Islet precursor cell (in vitro differentiated cells): ENCODE measurements around the gene MTPN.
A peak's percentile ranks its signal among the peaks of the same experiment; 100 is the strongest.

ENCODE experiments used
- DNase-seq: peaks from one replicate; pipeline ENCODE4 v3.0.0-alpha.2; 2018

The MTPN gene

GRCh38 chr7:135956393-135956792, 20.8 kb downstream of the MTPN start:
- DNase-seq: no peak

DNA sequence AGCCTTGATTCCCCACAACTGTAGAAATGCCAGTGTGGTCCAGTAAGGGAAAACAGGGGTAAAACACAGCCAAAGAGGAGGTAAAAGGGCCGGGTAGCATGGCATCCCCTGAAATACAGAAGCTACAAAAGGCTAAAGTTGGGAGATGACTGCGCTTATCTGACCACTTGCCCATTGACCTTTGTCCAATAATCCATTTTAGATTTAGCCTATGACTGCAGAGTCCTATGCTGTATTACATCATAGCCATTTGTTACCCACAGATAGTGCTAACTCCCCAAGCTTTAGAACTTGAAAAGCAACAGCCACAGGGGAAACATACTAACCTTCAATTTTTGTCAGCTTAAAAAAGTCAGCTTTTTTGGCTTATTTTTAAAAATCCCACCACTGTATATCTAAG, 26.2 kb downstream of the MTPN start:
- DNase-seq: no peak

DNA sequence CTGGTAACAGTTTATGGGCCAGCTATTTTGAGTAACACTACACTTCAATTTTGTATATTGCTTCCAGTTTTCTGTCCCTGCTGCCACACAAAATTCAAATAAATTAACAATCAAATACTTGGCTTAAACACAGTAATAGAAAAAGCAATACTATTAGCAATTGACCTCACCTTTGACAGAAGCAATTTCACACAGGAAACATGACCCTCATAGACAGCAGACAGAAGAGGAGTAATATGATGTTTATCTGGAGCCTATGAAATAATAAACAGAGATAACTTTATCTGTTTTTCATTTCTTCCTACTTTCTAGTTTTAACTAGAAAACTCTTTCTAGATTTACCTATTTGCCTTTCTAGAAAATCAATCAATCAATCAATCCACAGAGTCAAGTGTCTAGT, 26.7 kb downstream of the MTPN start:
- no peak for DNase-seq

- DNase-seq: no peak
Observed at GRCh38 chr7:135946289-135947055, 30.7 kb downstream of the MTPN start.

DNA sequence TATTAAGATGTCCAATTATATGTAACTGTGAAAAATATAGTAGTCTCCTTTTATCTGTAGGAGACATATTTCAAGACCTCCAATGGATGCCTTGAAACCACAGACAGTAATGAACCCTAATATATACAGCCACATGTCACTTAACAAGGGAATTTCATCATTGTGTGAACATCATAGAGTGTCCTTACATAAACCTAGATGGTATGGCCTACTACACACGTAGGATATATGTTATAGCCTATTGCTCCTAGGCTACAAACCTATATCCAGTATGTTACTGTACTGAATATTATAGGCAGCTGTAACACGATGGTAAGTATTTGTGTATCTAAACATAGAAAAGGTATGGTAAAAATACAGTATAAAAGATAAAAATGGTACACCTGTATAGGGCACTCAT, 32.4 kb downstream of the MTPN start:
- DNase-seq: no peak

GRCh38 chr7:135943134-135943879, 33.9 kb downstream of the MTPN start:
- no peak for DNase-seq

DNA sequence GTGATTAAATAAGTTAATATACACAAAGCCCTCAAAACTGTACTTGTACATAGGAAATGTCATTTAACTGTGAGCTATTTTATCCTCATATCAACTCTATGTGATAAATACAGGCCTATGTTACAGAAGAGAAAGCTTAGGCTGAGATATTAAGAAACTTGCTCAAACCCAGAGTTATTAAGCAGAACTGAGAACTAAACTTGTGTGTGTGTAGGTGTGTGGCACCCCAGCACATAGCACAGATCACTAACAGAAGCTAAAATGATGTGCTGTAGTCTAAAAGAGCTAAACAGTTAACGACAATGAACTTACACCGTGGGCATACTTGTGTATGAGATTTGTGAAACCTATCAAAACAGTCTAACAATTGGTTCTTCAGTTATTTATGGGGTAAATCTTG, 34.5 kb downstream of the MTPN start:
- DNase-seq: no peak

DNA sequence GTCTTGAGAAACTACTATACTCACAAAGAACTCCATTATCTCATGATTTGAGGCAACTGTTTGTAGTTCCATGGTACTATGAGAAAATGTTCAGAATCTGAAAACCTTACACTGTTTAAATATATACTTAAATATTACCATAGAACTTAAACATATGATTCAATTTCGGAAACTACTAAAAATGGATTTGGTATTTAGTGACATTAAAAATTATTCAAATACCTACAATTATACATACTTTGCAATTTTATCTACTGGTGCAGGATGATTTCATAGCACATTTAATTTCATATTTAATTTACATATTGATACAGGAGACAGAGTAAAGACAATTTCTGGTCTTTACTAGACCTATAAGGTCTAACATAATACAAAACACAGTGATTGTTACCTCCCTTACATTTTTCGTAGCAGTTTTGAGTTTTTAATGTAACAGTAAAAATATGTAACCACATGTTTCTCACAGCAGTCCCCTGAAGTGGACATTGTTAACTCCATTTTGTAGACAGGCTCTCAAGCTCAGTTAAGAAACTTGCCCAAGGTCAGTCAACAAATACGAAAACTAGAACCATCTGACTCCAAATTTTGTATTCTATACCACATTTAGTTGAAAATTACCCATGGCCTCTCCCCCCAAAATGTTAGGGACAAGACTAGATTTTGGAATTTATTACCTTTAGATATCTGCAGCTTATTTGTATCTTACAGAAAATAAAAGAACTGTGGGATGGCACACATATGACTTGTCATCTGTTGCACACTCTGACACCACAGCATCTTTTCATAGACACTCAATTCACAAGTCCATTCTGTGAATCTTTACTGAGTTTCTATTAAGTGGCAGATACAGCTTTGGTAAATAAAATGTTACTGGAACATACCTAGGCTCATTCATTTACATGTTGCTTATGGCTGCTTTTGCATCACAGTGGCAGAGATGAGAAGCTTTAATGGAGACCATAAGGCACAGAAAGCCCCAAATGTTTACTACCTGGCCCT, 36.8 kb downstream of the MTPN start:
- no peak for DNase-seq

- no peak for DNase-seq
Observed at GRCh38 chr7:135939261-135939812, 37.8 kb downstream of the MTPN start.

- no peak for DNase-seq
Observed at GRCh38 chr7:135938563-135938962, 38.6 kb downstream of the MTPN start.

DNA sequence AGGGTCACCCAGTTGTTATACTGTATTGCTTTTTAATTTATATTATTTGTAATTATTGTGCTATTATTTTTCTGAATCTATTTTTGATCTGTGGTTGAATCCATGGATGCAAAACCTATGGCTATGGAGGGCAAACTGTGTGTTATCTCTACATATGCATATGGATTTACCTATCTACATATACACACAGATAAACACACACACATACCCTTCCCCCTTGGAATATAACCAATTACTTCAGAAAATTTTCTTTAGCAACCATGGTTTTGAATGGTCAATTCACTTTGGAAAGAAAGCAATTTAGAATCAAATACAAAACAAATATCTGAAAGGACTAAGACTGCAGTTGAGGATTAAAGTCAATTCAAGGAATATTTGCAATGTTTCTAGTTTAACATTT, 39.1 kb downstream of the MTPN start:
- DNase-seq: no peak

DNA sequence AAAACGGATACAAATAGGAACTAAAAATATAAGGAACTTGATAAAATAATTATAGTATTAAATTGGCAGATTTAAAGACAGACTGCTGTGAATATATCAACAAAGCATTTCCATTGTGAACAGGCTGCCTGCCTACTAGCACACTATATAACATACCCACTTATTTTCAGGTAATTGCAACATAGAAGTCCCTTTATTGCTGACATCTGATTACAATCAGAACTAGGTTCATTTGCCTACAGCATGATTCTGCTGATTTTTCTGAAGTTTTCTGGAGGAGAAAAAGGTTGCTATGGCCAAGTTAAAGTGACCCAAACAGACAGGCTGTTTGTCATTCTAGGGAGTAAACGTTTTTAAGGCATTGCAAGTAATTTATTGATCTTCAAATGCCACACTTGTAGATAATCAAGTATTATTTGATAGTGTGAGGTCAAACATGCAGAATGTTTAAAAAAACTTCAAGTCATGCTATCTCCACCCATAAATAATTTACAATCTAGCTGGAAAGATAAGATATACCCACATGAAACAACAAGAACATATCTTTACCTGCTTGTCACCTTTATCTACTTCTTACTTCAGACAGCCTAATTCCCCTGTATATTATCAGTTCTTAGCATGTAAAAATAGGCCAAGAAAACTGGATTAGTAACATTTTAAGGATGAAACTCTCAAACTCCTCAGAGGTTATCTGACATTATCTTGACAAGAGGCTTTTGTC, 40.5 kb downstream of the MTPN start:
- DNase-seq: no peak

- DNase-seq: no peak
Observed at GRCh38 chr7:135934651-135935050, 42.5 kb downstream of the MTPN start.

- DNase-seq: no peak
Observed at GRCh38 chr7:135933509-135934188, 43.5 kb downstream of the MTPN start.

DNA sequence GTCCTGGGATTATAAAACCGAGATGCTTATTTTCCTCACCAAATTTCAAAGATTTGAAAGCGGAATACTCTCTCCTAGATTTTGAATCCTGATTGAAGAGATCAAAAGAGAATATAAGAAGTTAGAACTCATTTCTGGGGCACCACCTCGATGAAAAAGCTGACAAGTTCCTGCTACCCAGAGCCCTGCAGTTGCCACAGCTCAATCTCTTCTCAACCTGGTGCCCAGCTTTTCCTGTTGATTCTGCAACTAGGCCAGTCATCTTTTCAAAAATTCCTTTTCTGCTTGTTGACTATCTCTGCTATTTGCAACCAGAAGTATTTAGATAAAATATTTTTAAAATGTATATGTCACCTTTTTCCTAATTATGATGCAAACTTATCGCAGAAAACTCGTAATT, 45.0 kb downstream of the MTPN start:
- DNase-seq: no peak

GRCh38 chr7:135930565-135931461, 46.3 kb downstream of the MTPN start:
- DNase-seq: peak; percentile 75

GRCh38 chr7:135929722-135930141, 47.4 kb downstream of the MTPN start:
- peak; percentile 92 for DNase-seq

DNA sequence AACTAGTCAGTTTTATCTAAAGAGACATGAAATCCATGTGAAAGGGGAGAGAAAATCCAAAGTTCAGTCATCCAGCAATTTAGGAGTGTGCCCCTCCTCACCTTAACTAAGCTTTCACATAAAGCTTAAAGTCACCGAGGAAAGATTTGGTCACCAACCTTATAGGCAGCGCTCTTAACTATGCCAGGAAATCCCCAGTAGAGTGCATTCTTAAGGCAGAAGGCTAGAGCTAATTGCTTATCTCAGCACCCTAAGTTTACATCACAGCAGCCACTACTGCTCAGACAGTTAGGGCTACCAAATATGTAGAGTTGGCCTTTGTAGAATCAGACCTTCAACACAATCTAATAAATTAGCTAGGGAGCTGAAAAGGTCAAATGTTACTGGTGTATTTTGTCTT, 47.9 kb downstream of the MTPN start:
- DNase-seq: peak; percentile 61

- no peak for DNase-seq
Observed at GRCh38 chr7:135928136-135928535, 49.0 kb downstream of the MTPN start.

- no peak for DNase-seq
Observed at GRCh38 chr7:135925210-135925609, 51.9 kb downstream of the MTPN start.

GRCh38 chr7:135924302-135924701, 52.9 kb downstream of the MTPN start:
- DNase-seq: no peak
